T-cell (primary cell): ENCODE data around the gene PTK6. TPM values are rescaled to one million over a fixed set of nuclear protein-coding genes. Genes with fewer than 3 reads are reported as not detected.

ENCODE experiments used
- ATAC-seq, 4 experiments: fragments of 200-7000 bp in 3 of 4; fragments of 150-1000 bp in 1 of 4; cut with Tn5 transposase; replicated peaks in 1 of 4; 1 replicate in 3 of 4; 2 replicates in 1 of 4; pipeline ENCODE4 v1.10.0; 2021; ENCODE audit warnings: moderate library complexity in 3 of 4, mild to moderate bottlenecking in 2 of 4, moderate number of reproducible peaks in 1 of 4
- CTCF ChIA-PET, 2 donors: fragments of 300-600 bp; sonication (Branson Sonifier 250); formaldehyde crosslinking; loops; one replicate each; lab custom pipeline; 2022; ENCODE audit warnings: antibody characterized with exemption in 2 of 2; lab: Charles Lee
- POLR2A ChIA-PET, 2 donors: fragments of 300-600 bp; sonication (Branson Sonifier 250); formaldehyde crosslinking; loops; one replicate each; lab custom pipeline; 2022; ENCODE audit warnings: antibody characterized with exemption in 2 of 2; lab: Charles Lee
- DNase-seq, 35 experiments: peaks; one replicate each; pipeline versions ENCODE4 v3.0.0 to v3.0.0-alpha.2; 2013 to 2023
- H3K27ac ChIP-seq: one replicate; pipeline ENCODE4 v1.5.1; 2013; ENCODE audit warnings: low read length
- H3K27me3 ChIP-seq, 2 experiments: replicated peaks in 1 of 2; 1 replicate in 1 of 2; 2 replicates in 1 of 2; pipeline versions ENCODE4 v1.6.1 to v1.7.0; 2013; ENCODE audit warnings: low read length in 1 of 2, mixed read lengths in 1 of 2; ENCODE audit not compliant: control insufficient read depth in 2 of 2, insufficient read depth in 2 of 2; ENCODE audit errors: extremely low read depth in 1 of 2
- H3K36me3 ChIP-seq, 2 donors: 1 replicate in 1 of 2; 2 replicates in 1 of 2; pipeline versions ENCODE4 v1.6.1 to v1.7.0; 2013; ENCODE audit warnings: low read length in 1 of 2; ENCODE audit not compliant: control insufficient read depth in 2 of 2, insufficient read depth in 1 of 2; ENCODE audit errors: extremely low read depth in 1 of 2
- H3K4me1 ChIP-seq, 2 experiments: 1 replicate in 1 of 2; 2 replicates in 1 of 2; pipeline versions ENCODE4 v1.6.1 to v1.7.0; 2013; ENCODE audit warnings: low read length in 2 of 2, mixed read lengths in 1 of 2; ENCODE audit not compliant: insufficient read depth in 2 of 2, control insufficient read depth in 1 of 2; ENCODE audit errors: extremely low read depth in 1 of 2
- H3K4me3 ChIP-seq, 2 donors: 1 replicate in 1 of 2; 2 replicates in 1 of 2; pipeline versions ENCODE4 v1.5.1 to v1.7.0; 2013; ENCODE audit warnings: mild to moderate bottlenecking in 2 of 2, low read length in 1 of 2, moderate library complexity in 1 of 2; ENCODE audit not compliant: control insufficient read depth in 1 of 2; ENCODE audit errors: extremely low read depth in 1 of 2
- H3K9me3 ChIP-seq: 2 replicates; pipeline ENCODE4 v1.7.0; 2013
- H3K27ac Mint-ChIP-seq, 2 donors: one replicate each; pipeline ENCODE4 v1.8.0; 2020 to 2021; ENCODE audit warnings: mild to moderate bottlenecking in 2 of 2, mixed read lengths in 2 of 2
- H3K27me3 Mint-ChIP-seq, 2 donors: one replicate each; pipeline ENCODE4 v1.8.0; 2021 to 2022; ENCODE audit warnings: mixed read lengths in 2 of 2
- H3K36me3 Mint-ChIP-seq: one replicate; pipeline ENCODE4 v1.8.0; 2021; ENCODE audit warnings: mixed read lengths
- H3K4me1 Mint-ChIP-seq, 3 donors: one replicate each; pipeline ENCODE4 v1.8.0; 2020 to 2022; ENCODE audit warnings: mixed read lengths in 3 of 3, mild to moderate bottlenecking in 1 of 3
- H3K4me3 Mint-ChIP-seq, 3 donors: one replicate each; pipeline ENCODE4 v1.8.0; 2020 to 2022; ENCODE audit warnings: mild to moderate bottlenecking in 3 of 3, mixed read lengths in 3 of 3, moderate library complexity in 3 of 3
- H3K9me3 Mint-ChIP-seq, 3 donors: one replicate each; pipeline ENCODE4 v1.8.0; 2020 to 2022; ENCODE audit warnings: mixed read lengths in 3 of 3
- WGBS: methylation state at CpG from one replicate; pipeline ENCODE4 v1.1.5; 2013; ENCODE audit warnings: missing lambda C conversion rate; ENCODE audit not compliant: insufficient coverage; 5-methylcytosine and 5-hydroxymethylcytosine counted together
- total RNA-seq, 35 experiments: library from RNA in 6 of 35; stranded (reverse) in 6 of 35; fragments of 120-200 nt in 1 of 35; gene quantifications; one replicate each; pipeline versions ENCODE4 v1.2.1 to v1.2.4 and lab custom pipeline; 2013 to 2026

Gene PTK6
- total RNA-seq, 5 donors from 2014 or later (not counting 1 experiment from before 2014, with no cell fraction given), result 0.15 to 0.47 (median 0.23) TPM

- H3K36me3 Mint-ChIP-seq, result no peaks in the 10 kb centered on the region
- peaks cover 0 to 4% of the 10 kb centered on the region in 2 donors for H3K27me3 Mint-ChIP-seq
- no peak overlapping the region for H3K27ac Mint-ChIP-seq
- no peaks in the 10 kb centered on the region for H3K36me3 ChIP-seq
- no peak overlapping the region for H3K27ac ChIP-seq
- no peaks in the 10 kb centered on the region for H3K9me3 Mint-ChIP-seq
- H3K27me3 ChIP-seq, result peaks cover 0 to 10% of the 10 kb centered on the region in 2 experiments
- no peak for DNase-seq
- no peak for ATAC-seq
- POLR2A ChIA-PET, result no interaction called here
- CTCF ChIA-PET, result interaction anchor here in 1 of 2 donors (0.7 kb wide), 1 partner anchor 36 kb away, joined by 4 read pairs; no protein-coding TSS in a partner anchor
- H3K4me1 ChIP-seq, result peaks cover 6 to 35% of the 10 kb centered on the region in 2 experiments
- H3K9me3 ChIP-seq, result no peaks in the 10 kb centered on the region
- H3K4me1 Mint-ChIP-seq, result peaks cover 7 to 16% (median 14%) of the 10 kb centered on the region in 3 donors
- no peak overlapping the region for H3K4me3 ChIP-seq
- 86% methylated on average over 26 of the region's 36 CpGs for WGBS
- no peak overlapping the region for H3K4me3 Mint-ChIP-seq
Observed at GRCh38 chr20:63542031-63542559, 4.9 kb upstream of the PTK6 start.

DNA sequence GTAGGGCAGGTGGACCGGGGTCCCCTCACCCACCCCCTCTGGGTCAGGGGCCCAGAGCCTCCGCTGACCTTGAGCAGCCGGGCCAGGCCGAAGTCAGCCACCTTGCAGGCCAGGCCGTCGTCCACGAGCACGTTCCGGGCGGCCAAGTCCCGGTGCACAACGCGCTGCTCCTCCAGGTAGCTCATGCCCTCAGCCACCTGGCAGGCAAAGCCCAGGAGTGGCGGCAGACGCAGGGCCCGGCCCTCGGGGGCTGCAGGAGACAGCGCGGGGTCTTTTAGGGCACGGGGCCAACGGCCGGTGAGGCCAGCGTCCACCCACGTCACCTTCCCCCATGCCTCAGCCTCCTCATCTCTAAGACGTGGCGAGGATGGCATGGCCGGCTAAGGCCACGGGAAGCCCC lies 4.2 kb upstream of the PTK6 start:
- Mint-ChIP-seq H3K27ac (no peak overlapping the region), H3K4me1 (peaks cover 10 to 17% (median 14%) of the 10 kb centered on the region in 3 donors), H3K36me3 (no peaks in the 10 kb centered on the region), H3K27me3 (no peaks in the 10 kb centered on the region), H3K4me3 (no peak overlapping the region), H3K9me3 (no peaks in the 10 kb centered on the region)
- CTCF ChIA-PET, result no interaction called here
- Histone ChIP-seq H3K9me3 (no peaks in the 10 kb centered on the region), H3K4me1 (peaks cover 7 to 42% of the 10 kb centered on the region in 2 experiments), H3K27me3 (peaks cover 0 to 4% of the 10 kb centered on the region in 2 experiments), H3K27ac (no peak overlapping the region), H3K36me3 (no peaks in the 10 kb centered on the region), H3K4me3 (no peak overlapping the region)
- no peak for DNase-seq
- 92% methylated on average over 28 of the region's 28 CpGs for WGBS
- POLR2A ChIA-PET, result interaction anchor here in 1 of 2 donors (0.5 kb wide), 1 partner anchor 217 kb away, joined by 3 read pairs; no protein-coding TSS in a partner anchor
- no peak for ATAC-seq

GRCh38 chr20:63540417-63541186 lies 3.4 kb upstream of the PTK6 start:
- Histone ChIP-seq H3K36me3 (no peaks in the 10 kb centered on the region), H3K9me3 (no peaks in the 10 kb centered on the region), H3K4me1 (peaks cover 7 to 39% of the 10 kb centered on the region in 2 experiments), H3K4me3 (no peak overlapping the region), H3K27ac (no peak overlapping the region), H3K27me3 (peaks cover 0 to 4% of the 10 kb centered on the region in 2 experiments)
- ChIA-PET POLR2A (interaction anchor here in 1 of 2 donors (0.5 kb wide), 1 partner anchor 218 kb away, joined by 3 read pairs; no protein-coding TSS in a partner anchor), CTCF (no interaction called here)
- Mint-ChIP-seq H3K4me1 (peaks cover 10 to 19% (median 14%) of the 10 kb centered on the region in 3 donors), H3K27me3 (no peaks in the 10 kb centered on the region), H3K27ac (peak overlapping the region in 1 of 2 donors; percentile 28), H3K9me3 (no peaks in the 10 kb centered on the region), H3K4me3 (no peak overlapping the region), H3K36me3 (no peaks in the 10 kb centered on the region)
- WGBS, result 83% methylated on average over 49 of the region's 49 CpGs
- ATAC-seq (no peak), DNase-seq (no peak)

GRCh38 chr20:63539441-63540370 lies 2.5 kb upstream of the PTK6 start:
- Histone ChIP-seq H3K4me1 (peaks cover 7 to 39% of the 10 kb centered on the region in 2 experiments), H3K9me3 (no peaks in the 10 kb centered on the region), H3K27me3 (peaks cover 0 to 4% of the 10 kb centered on the region in 2 experiments), H3K36me3 (no peaks in the 10 kb centered on the region), H3K27ac (no peak overlapping the region), H3K4me3 (no peak overlapping the region)
- peaks cover 7 to 17% (median 14%) of the 10 kb centered on the region in 3 donors for H3K4me1 Mint-ChIP-seq
- CTCF ChIA-PET, result no interaction called here
- POLR2A ChIA-PET, result no interaction called here
- H3K9me3 Mint-ChIP-seq, result no peaks in the 10 kb centered on the region
- no peak for DNase-seq
- no peak for ATAC-seq
- H3K36me3 Mint-ChIP-seq, result no peaks in the 10 kb centered on the region
- WGBS, result 89% methylated on average over 23 of the region's 29 CpGs
- H3K27me3 Mint-ChIP-seq, result no peaks in the 10 kb centered on the region
- peak overlapping the region in 1 of 2 donors; percentile 28 for H3K27ac Mint-ChIP-seq
- no peak overlapping the region for H3K4me3 Mint-ChIP-seq

GRCh38 chr20:63539092-63539430 lies 1.9 kb upstream of the PTK6 start:
- Histone ChIP-seq H3K36me3 (no peaks in the 10 kb centered on the region), H3K27ac (no peak overlapping the region), H3K9me3 (no peaks in the 10 kb centered on the region), H3K27me3 (peaks cover 0 to 4% of the 10 kb centered on the region in 2 experiments), H3K4me1 (peaks cover 7 to 39% of the 10 kb centered on the region in 2 experiments), H3K4me3 (no peak overlapping the region)
- H3K27ac Mint-ChIP-seq, result no peak overlapping the region
- POLR2A ChIA-PET, result interaction anchor here in 1 of 2 donors (0.5 kb wide), 1 partner anchor 12 kb away, joined by 3 read pairs; no protein-coding TSS in a partner anchor
- no peaks in the 10 kb centered on the region for H3K27me3 Mint-ChIP-seq
- ATAC-seq (no peak), DNase-seq (no peak)
- CTCF ChIA-PET, result interaction anchor here in 1 of 2 donors (0.6 kb wide), 1 partner anchor 95 kb away, joined by 4 read pairs; no protein-coding TSS in a partner anchor
- no peaks in the 10 kb centered on the region for H3K9me3 Mint-ChIP-seq
- peaks cover 7 to 17% (median 14%) of the 10 kb centered on the region in 3 donors for H3K4me1 Mint-ChIP-seq
- 94% methylated on average over 10 of the region's 12 CpGs for WGBS
- no peak overlapping the region for H3K4me3 Mint-ChIP-seq
- no peaks in the 10 kb centered on the region for H3K36me3 Mint-ChIP-seq
